Right atrium auricular region (tissue), 2 donors: ENCODE measurements around the gene STAMBPL1. TPM values are rescaled to one million over a fixed set of nuclear protein-coding genes. Genes with fewer than 3 reads are reported as not detected.

Experiments
- DNase-seq: peaks from one replicate; pipeline ENCODE4 v3.0.0-alpha.2; 2019; ENCODE audit warnings: low spot score
- H3K27ac ChIP-seq, 2 donors: fragments of 200-600 bp; sonication (generic); 1 replicate in 1 of 2; 2 replicates in 1 of 2; pipeline ENCODE4 v1.5.1; 2016 to 2019
- H3K27me3 ChIP-seq, 2 donors: fragments of 200-600 bp; sonication (generic); one replicate each; pipeline versions ENCODE4 v1.5.1 to v1.6.0; 2017 to 2019
- H3K36me3 ChIP-seq: fragments of 200-600 bp; sonication (generic); one replicate; pipeline ENCODE4 v1.5.1; 2016
- H3K4me1 ChIP-seq, 2 donors: fragments of 200-600 bp; sonication (generic); one replicate each; pipeline versions ENCODE4 v1.5.1 to v1.6.0; 2017 to 2019
- H3K4me3 ChIP-seq, 2 donors: fragments of 200-600 bp; sonication (generic); 1 replicate in 1 of 2; 2 replicates in 1 of 2; pipeline ENCODE4 v1.5.1; 2017 to 2019; ENCODE audit warnings: mild to moderate bottlenecking in 1 of 2, moderate library complexity in 1 of 2
- H3K9me3 ChIP-seq, 2 donors: fragments of 200-600 bp; sonication (generic); one replicate each; pipeline ENCODE4 v1.5.1; 2019
- total RNA-seq, 2 donors: library from RNA; depleted of rRNA; stranded (reverse); fragments of >200 nt; gene quantifications; one replicate each; pipeline ENCODE4 v1.1.0, GENCODE V29; 2016
- TF ChIP-seq, protein P1 (sequence below), 2 donors: fragments of 200-600 bp; sonication (generic); IDR thresholded peaks; one replicate each; pipeline ENCODE4 v1.5.1; 2019; ENCODE audit warnings: antibody characterized with exemption in 2 of 2

STAMBPL1 gene
- total RNA-seq, 2 donors from 2014 or later: 8.8 to 13.8 TPM

DNA sequence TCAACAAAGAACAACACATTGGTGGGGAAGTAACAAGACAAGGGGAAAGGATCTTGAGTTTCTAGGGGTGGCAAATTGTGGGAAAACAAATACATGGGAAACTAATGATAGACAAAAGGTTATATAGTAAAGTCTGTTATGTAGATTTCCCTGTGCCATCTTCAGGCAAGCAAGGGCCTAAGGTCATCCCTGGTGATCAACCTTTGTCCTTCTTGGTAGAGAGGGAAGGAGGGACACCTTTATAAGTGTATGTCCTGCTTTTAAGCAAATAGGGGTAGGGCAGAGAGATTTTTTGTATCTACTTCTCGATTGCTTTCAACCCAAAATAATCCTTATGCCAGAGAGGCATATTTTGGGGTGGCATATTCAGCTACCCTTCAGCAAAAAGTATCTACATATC, 84.3 kb downstream of the STAMBPL1 start:
- Histone ChIP-seq H3K4me3 (no peak overlapping the region), H3K9me3 (no peaks in the 10 kb centered on the region), H3K27me3 (no peaks in the 10 kb centered on the region), H3K4me1 (peaks cover 0 to 34% of the 10 kb centered on the region in 2 donors), H3K36me3 (no peaks in the 10 kb centered on the region), H3K27ac (no peak overlapping the region)
- TF ChIP-seq, protein P1, sequence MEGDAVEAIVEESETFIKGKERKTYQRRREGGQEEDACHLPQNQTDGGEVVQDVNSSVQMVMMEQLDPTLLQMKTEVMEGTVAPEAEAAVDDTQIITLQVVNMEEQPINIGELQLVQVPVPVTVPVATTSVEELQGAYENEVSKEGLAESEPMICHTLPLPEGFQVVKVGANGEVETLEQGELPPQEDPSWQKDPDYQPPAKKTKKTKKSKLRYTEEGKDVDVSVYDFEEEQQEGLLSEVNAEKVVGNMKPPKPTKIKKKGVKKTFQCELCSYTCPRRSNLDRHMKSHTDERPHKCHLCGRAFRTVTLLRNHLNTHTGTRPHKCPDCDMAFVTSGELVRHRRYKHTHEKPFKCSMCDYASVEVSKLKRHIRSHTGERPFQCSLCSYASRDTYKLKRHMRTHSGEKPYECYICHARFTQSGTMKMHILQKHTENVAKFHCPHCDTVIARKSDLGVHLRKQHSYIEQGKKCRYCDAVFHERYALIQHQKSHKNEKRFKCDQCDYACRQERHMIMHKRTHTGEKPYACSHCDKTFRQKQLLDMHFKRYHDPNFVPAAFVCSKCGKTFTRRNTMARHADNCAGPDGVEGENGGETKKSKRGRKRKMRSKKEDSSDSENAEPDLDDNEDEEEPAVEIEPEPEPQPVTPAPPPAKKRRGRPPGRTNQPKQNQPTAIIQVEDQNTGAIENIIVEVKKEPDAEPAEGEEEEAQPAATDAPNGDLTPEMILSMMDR (IDR thresholded peaks at IDR 0.05): no peak
- no peak for DNase-seq

DNA sequence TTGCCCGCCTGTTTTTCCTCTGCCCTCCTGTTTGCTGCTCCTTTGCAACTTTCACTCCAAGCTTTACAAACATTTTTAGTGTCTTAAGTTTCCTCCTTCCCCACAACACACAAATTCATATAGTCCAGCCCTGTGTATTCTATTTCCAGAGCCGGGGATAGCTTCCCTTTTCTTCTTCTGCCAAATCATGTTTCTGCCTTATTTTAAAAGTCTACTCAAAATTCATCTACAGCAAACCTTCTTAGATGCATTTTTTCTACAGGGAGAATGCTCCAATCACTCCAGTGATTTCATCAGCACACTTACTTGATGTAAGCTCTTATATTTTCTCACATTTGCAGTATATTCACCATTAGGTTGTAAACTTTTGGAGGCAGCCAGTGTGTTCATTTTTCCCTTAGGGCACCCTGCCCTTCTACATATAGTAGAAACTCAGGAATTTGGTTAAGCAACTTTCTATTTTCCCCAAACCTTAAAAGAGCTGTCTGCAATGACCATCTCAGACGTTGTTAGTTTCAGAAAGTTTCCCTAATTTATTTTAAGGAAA, 84.9 kb downstream of the STAMBPL1 start:
- TF ChIP-seq, protein P1 (IDR thresholded peaks at IDR 0.05): no peak
- Histone ChIP-seq H3K4me1 (peaks cover 0 to 34% of the 10 kb centered on the region in 2 donors), H3K27me3 (no peaks in the 10 kb centered on the region), H3K27ac (no peak overlapping the region), H3K9me3 (no peaks in the 10 kb centered on the region), H3K4me3 (no peak overlapping the region), H3K36me3 (no peaks in the 10 kb centered on the region)
- DNase-seq: no peak

DNA sequence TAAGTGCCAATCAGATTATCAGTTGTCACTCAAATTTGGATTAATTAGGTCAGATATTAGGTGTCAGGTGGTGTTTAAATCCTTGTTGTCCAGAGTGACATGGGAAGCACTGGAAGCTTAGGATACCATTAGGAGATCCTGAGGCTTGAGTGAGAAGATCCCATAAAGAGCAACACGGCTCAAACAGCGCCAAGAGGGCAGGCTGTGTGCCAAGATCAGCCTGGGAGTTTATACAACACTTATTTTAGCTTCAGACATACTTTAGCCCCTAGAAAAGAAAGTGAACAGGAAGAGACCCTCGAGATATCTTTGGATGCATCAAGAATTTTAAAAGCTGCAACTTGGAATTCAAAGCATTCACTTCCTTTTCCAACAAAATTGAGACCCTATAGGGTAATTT, 86.8 kb downstream of the STAMBPL1 start:
- Histone ChIP-seq H3K9me3 (no peaks in the 10 kb centered on the region), H3K27me3 (no peaks in the 10 kb centered on the region), H3K4me3 (no peak overlapping the region), H3K4me1 (peaks cover 0 to 43% of the 10 kb centered on the region in 2 donors), H3K27ac (peak overlapping the region; percentile 48 to 65), H3K36me3 (no peaks in the 10 kb centered on the region)
- TF ChIP-seq, protein P1 (IDR thresholded peaks at IDR 0.05): no peak
- no peak for DNase-seq

GRCh38 chr10:88968391-88968790, 88.3 kb downstream of the STAMBPL1 start:
- H3K27ac ChIP-seq: peak overlapping the region in 1 of 2 donors; percentile 0
- H3K4me1 ChIP-seq: peaks cover 0 to 53% of the 10 kb centered on the region in 2 donors
- H3K4me3 ChIP-seq: no peak overlapping the region
- H3K27me3 ChIP-seq: no peaks in the 10 kb centered on the region
- no peak for DNase-seq
- H3K9me3 ChIP-seq: no peaks in the 10 kb centered on the region
- no peaks in the 10 kb centered on the region for H3K36me3 ChIP-seq
- TF ChIP-seq, protein P1 (IDR thresholded peaks at IDR 0.05): no peak

DNA sequence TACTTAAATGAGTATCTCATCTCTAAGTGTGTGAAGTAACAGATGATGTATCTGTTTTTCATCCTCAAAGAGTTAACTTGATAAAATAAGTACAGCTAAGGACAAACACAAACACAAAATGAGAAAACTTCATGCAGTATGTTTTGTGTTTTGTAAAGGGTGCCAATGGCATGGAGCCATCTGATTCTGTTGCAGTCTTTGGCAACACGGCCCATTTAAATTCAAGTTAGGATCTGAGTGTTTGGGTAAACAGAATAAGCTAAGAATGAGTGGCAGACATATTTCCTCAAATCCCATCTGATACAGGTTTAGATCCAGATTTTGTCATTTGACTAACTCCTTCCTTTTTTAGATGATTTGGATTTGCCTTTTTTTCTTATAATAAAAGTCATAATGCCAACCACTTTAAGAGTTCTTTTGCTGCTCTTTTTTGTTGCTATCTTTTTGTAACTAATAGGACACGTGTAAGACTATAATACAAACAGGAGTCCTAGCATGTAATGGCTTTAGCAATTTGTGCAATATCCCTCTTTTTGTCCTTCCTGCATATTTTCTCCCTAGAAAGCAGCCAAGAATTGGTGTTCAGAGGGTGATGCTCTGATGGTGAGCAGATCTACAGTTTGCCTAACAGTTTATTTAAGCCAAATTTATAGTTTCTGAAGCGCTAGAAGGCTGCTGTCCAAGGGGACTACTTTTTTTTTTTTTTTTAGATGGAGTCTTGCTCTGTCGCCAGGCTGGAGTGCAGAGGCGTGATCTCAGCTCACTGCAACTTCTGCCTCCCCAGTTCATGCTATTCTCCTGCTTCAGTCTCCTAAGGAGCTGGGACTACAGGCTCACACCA, 91.4 kb downstream of the STAMBPL1 start:
- H3K9me3 ChIP-seq: no peaks in the 10 kb centered on the region
- no peaks in the 10 kb centered on the region for H3K36me3 ChIP-seq
- peaks cover 0 to 57% of the 10 kb centered on the region in 2 donors for H3K4me1 ChIP-seq
- no peak overlapping the region for H3K4me3 ChIP-seq
- no peak for DNase-seq
- H3K27me3 ChIP-seq: no peaks in the 10 kb centered on the region
- peak overlapping the region; percentile 2 to 31 for H3K27ac ChIP-seq
- TF ChIP-seq, protein P1 (IDR thresholded peaks at IDR 0.05): no peak

Other genes starting within 250 kb of the STAMBPL1 start
- gene LIPF, start 215.8 kb upstream of the STAMBPL1 start, total RNA-seq: not detected
- not detected for gene LIPK, start 174.0 kb upstream of the STAMBPL1 start, total RNA-seq
- gene LIPN, start 120.2 kb upstream of the STAMBPL1 start, total RNA-seq: not detected
- gene LIPM, start 77.5 kb upstream of the STAMBPL1 start, total RNA-seq: under 1 TPM; 0.67 to 0.83 TPM
- not detected for gene ANKRD22, start 28.4 kb upstream of the STAMBPL1 start, total RNA-seq
- gene ACTA2, start 72.5 kb downstream of the STAMBPL1 start, total RNA-seq: 1,000 to 10,000 TPM in 1 of 2 donors, 100 to 1,000 TPM in 1; 934 to 1,936 TPM
- gene FAS, start 110.6 kb downstream of the STAMBPL1 start, total RNA-seq: 10 to 100 TPM in 1 of 2 donors, 1 to 10 TPM in 1; 8.0 to 12.2 TPM